Measurements from ENCODE around the gene BCAP29. TPM values are rescaled to one million over a fixed set of nuclear protein-coding genes. Genes with fewer than 3 reads are reported as not detected.
"Not testable (repeated sequence)": the region's sequence is repeated elsewhere in the genome, so short reads cannot be mapped to it uniquely, and the experiment has no call there.

The BCAP29 gene, protein sequence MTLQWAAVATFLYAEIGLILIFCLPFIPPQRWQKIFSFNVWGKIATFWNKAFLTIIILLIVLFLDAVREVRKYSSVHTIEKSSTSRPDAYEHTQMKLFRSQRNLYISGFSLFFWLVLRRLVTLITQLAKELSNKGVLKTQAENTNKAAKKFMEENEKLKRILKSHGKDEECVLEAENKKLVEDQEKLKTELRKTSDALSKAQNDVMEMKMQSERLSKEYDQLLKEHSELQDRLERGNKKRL
- total RNA-seq: 55.8 and 69.6 TPM in 2 replicates

DNA sequence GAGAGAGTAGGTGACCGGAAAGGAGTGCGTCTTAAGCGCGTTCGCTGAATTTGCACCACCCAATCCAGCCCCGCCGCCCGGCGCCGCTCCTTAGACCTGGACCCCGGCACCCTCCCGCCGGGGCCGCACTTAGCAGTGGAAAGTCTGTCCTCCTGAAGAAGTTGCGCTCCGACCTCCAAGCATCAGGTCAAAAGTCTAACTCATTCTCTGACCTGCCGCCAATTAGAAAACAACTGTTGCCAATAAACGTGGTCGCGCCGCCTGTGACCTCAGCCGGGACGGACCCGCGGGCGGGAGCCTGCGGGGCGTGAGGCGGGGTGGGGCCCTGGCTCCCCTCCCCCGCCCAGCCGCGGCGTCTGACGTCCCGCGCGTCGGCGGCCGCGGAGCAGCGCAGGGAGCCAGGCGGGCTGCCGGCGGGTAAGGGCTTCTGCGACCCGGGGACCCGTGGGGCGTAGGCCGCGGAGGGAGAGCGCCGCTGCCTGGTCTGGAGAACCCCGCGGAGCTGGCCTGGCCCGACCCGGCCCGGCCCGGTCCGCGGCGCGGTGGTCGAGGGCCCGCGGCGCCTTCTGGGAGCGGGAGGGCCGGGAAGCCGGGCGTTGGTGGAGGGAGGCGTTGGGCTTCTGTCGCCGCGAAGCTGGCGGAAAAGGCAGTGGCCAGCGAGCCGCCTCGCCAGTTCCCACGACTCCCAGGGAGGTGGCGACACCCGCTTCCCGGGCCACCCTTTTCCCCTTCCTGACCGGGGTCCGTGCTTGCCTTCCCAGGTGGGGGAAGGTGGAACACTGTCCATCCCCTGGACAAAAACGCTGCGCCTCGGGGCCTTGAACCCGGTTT lies at the start of gene BCAP29:
TSS of gene BCAP29 (plus strand) at position 362 of the 831 bp plus-strand sequence. CDS start 527 bp downstream, outside the sequence.
- DNase-seq (ENCODE audit: low read depth in 2 of 2): peak; percentile 75 to 80

- DNase-seq (ENCODE audit: low read depth in 2 of 2): no peak
Measured at GRCh38 chr7:107530751-107531150, 49.3 kb upstream of the BCAP29 start.

DNA sequence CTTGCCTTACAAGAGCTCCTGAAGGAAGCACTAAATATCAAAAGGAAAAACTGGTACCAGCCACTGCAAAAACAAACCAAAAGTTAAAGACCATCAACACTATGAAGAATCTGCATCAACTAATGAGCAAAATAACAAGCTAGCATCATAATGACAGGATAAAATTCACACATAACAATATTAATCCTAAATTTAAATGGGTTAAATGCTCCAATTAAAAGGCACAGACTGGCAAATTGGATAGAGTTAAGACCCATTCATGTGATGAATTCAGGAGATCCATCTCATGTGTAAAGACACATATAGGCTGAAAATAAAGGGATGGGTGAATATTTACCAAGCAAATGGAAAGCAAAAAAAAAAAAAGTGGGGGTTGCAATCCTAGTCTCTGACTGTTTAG lies 45.9 kb upstream of the BCAP29 start:
- DNase-seq (ENCODE audit: low read depth in 2 of 2): no peak

- not testable (repeated sequence) for DNase-seq (ENCODE audit: low read depth in 2 of 2)
Measured at GRCh38 chr7:107537228-107537627, 42.8 kb upstream of the BCAP29 start.

GRCh38 chr7:107538001-107538400 lies 42.0 kb upstream of the BCAP29 start:
- DNase-seq (ENCODE audit: low read depth in 2 of 2): no peak

DNA sequence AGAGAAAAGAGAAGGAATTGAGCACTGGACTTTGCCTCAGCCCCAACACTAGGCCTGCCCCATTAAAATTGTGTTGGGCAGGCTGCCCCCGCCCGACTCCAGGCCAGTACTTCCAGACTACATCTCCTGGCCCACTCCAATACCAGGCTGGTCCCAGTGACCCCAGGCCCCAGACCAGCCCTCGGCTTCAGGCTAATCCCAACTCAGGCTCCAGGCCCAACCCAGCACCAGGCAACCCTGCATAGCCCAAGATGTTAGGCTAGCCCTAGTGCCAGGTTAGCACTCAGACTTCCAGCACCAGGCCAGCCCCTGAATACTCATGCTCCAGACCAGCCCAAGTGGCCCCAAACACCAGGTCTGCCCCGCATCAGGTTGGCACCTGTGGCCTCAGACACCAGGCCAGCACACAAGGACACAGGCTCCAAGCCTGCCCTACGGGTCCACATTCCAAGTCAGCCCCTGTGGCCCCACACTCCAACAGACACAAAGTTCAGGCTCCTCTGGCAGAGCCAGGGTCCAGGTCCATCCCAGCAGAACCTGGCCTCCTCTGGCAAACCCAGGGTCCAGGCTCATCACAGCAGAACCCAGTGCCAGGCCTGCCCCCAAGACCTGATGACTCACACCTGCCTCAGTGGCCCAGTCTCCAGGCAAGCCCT lies 36.6 kb upstream of the BCAP29 start:
- DNase-seq (ENCODE audit: low read depth in 2 of 2): no peak

DNA sequence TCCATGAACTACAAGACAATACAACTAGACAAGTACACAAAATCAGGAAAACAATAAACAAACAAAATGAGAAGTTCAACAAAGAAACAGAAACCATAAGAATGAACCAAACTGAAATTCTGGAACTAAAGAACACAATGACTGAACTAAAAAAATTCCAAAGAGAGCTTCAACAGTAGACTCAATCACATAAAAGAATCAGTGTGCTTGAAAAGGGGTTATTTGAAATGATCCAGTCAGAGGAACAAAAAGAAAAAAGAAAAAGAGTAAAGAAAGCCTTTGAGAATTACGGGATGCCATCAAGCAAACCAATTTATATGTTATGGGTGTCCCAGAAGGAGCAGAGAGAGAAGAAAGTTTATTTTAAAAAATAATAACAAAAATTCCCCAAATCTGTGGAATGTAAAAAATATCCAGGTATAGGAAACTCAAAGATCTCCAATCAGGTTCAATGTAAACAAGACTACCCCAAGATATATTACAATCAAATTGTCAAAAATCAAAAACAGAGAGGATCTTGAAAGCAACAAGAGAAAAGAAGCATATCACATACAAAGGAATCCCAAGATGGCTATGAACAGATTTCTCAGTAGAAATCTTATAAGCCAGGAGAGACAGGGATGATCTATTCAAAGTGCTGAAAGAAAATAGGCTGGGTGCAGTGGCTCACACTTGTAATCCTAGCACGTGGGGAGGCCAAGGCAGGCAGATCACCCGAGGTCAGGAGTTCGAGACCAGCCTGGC lies 35.0 kb upstream of the BCAP29 start:
- DNase-seq (ENCODE audit: low read depth in 2 of 2): no peak

- no peak for DNase-seq (ENCODE audit: low read depth in 2 of 2)
Measured at GRCh38 chr7:107551936-107552335, 28.1 kb upstream of the BCAP29 start.

DNA sequence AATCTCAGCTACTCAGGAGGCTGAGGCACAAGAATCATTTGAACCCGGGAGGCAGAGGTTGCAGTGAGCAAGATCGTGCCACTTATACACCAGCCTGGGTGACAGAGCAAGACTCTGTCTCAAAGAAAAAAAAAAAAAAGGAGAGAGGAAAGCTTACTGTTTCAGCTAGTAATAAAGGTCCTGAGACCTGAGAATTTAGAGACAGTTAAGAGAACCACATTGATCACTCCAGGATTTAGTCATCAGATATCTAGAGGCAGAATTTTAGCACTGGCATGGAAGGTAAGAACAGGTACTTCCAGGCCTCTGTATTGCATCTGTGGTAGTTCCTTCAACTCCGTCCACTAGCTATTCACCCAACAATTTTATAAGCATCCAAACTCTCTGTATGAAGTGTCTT lies 24.2 kb upstream of the BCAP29 start:
- no peak for DNase-seq (ENCODE audit: low read depth in 2 of 2)

DNA sequence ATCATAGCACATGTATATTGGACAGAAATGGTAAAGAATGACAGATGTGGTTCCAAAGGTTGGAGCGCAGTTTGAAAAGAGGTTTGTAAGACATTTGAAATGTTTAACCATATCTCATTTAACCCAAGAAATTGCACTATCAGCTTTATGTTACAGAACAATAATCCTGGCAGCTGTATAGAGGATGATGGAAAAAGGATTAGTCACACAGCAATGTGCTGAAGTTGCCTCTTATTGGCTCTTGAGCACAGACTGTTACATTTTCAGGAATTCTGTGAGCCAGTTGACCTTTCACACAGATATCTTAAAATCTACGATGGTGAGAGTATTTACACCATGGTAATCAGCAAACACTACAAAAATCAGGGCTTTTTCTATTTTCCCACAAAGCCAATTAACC lies 20.2 kb upstream of the BCAP29 start:
- peak; percentile 44 to 72 for DNase-seq (ENCODE audit: low read depth in 2 of 2)

DNA sequence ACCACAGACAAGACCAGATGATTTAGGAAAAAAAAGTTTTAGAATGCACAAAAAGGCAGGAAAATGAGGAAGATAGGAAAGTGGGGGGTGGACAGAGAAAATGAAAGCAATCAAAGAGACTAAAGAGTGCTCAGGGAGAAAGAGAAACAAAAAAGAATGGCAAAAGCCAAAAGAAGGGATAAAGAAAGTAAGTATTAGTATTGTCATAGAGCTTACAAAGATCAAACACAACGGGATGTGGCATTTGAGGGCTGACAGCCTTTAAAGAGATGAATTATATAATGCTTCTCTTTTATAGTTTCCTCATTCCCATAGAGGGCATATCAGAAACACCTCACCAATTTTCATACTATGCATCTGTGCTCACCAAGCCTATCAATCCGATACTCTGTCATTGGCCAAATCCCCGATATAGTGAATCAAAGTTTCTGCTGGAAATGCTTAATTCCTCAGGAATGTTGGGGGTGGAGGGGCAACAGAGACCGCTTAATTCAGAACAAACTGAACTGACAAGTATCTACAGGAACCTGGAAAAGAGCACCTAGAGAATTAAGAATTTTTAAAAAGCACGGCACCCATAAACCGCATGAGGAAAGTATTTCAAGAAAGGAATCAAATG lies 19.0 kb upstream of the BCAP29 start:
- DNase-seq (ENCODE audit: low read depth in 2 of 2): no peak

DNA sequence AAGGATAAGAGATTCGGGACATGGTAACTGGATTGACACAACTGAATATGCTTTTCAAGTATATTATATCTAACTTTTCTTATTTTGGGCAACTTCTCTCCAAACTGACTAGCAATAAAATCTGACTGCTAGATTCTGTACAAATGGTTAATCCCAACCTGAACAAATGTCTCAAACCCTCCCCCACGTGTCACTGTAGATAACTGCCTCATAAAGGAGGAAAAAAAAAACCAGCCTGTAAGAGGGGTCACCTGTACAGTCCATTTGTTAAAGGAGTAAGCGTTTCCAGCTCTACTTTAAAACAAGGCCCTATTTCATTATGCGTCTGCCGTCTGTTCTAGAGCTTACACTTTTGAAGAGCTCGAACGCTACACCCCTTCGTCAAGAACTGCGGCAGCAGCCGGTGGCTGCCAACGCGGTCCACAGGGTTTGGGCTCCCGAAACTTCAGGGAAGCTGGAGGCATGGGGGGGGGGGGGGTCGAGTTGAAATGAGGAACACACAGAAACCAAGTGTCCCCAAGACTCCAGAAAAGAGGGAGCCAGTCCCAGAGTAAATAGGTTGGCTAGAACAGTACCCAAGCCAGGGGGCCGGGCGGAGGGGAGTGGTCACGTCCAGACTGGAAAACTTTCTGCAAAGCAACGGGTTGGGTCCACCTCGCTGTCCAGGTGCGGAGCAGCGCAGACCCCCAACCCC lies 16.8 kb upstream of the BCAP29 start:
- peak in 1 of 2 donors; percentile 28 for DNase-seq (ENCODE audit: low read depth in 2 of 2)

GRCh38 chr7:107563775-107564552 lies 16.1 kb upstream of the BCAP29 start, which contains the start of the genes COG5 and DUS4L:
COG5 (minus strand) TSS chr7:107563920; CDS start chr7:107563896, 24 bp downstream.
DUS4L (plus strand) TSS chr7:107563971; CDS start chr7:107567071, 3,100 bp downstream.
- DNase-seq (ENCODE audit: low read depth in 2 of 2): peak; percentile 83 to 90

- DNase-seq (ENCODE audit: low read depth in 2 of 2): peak in 1 of 2 donors; percentile 85
Measured at GRCh38 chr7:107564553-107565298, 15.3 kb upstream of the BCAP29 start.

GRCh38 chr7:107570298-107570697 lies 9.7 kb upstream of the BCAP29 start:
- no peak for DNase-seq (ENCODE audit: low read depth in 2 of 2)

DNA sequence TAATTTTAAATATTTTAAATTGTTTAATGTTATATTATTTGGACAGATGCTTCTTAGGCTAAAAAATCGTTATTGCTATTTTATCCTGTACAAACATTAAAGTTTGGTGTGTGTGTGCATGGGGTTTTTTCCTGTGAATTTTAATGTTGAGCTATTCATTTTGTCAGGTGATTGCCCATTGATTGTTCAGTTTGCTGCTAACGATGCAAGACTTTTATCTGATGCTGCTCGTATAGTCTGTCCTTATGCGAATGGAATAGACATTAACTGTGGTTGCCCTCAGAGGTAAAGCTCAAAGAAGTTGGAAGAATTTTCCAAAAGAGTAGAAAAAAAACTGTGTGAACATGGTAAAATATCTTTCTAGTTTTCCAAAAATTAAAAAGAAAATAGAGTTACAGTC lies 6.5 kb upstream of the BCAP29 start:
- DNase-seq (ENCODE audit: low read depth in 2 of 2): no peak

- peak in 1 of 2 donors; percentile 61 for DNase-seq (ENCODE audit: low read depth in 2 of 2)
Measured at GRCh38 chr7:107579554-107579884, 527 bp upstream of the BCAP29 start.

- no peak for DNase-seq (ENCODE audit: low read depth in 2 of 2)
Measured at GRCh38 chr7:107580716-107581383, 804 bp downstream of the BCAP29 start.

Data from lung microvascular endothelial cell (primary cell).